GM12891 (cell line): Measurements from ENCODE around the gene MED13L.

Experiments used
- POLR2A ChIP-seq: IDR thresholded peaks from 2 replicates; pipeline ENCODE4 v1.6.1; 2011; ENCODE audit warnings: low read depth, low read length, control low read depth
- POLR2AphosphoS5 ChIP-seq: IDR thresholded peaks from 2 replicates; pipeline ENCODE4 v1.6.1; 2011; ENCODE audit warnings: low read depth, low read length, control low read depth
- TAF1 ChIP-seq: IDR thresholded peaks from 2 replicates; pipeline ENCODE4 v1.6.1; 2011; ENCODE audit warnings: low read depth, low read length, control low read depth

DNA sequence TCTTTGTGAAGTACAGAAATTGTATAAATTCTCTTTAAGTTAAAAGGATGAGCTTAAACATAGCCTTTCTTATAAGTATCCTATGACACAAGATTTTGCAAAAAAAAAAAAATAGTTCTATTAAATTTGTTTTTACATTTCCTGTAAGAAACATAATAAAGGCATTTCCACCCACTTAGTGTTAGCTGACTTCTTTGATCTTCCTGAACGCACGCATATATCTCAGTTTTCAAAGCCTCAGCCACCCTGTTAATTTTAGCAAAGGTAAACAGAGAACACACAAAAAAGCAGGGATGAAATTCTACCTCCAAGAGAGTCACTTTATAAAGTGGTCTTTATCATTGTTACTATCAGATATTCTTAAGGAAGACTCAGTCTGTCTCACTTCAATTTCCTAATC, 277.9 kb downstream of the MED13L start:
- TF ChIP-seq POLR2AphosphoS5 (no peak), TAF1 (no peak), POLR2A (no peak)
